SJCRH30 (cell line): Measurements from ENCODE around the gene VGLL3. TPM values are rescaled to one million over a fixed set of nuclear protein-coding genes. Genes with fewer than 3 reads are reported as not detected.

Experiments
- DNase-seq, 2 experiments: peaks; one replicate each; pipeline ENCODE4 v3.0.0-alpha.2; 2015 to 2020
- H3K27ac ChIP-seq: fragments of 250-450 bp; sonication (Bioruptor Pico); 2 replicates; pipeline ENCODE4 v1.5.1; 2020; ENCODE audit warnings: mild to moderate bottlenecking, moderate library complexity
- H3K27me3 ChIP-seq: fragments of 250-450 bp; sonication (Bioruptor Pico); 2 replicates; pipeline ENCODE4 v1.5.1; 2020; ENCODE audit warnings: mild to moderate bottlenecking, moderate library complexity
- H3K36me3 ChIP-seq: fragments of 250-450 bp; sonication (Bioruptor Pico); 2 replicates; pipeline ENCODE4 v1.5.1; 2020; ENCODE audit warnings: mild to moderate bottlenecking, moderate library complexity
- H3K4me1 ChIP-seq: fragments of 250-450 bp; sonication (Bioruptor Pico); 2 replicates; pipeline ENCODE4 v1.5.1; 2020; ENCODE audit warnings: mild to moderate bottlenecking, moderate library complexity
- H3K4me3 ChIP-seq: fragments of 250-450 bp; sonication (Bioruptor Pico); 2 replicates; pipeline ENCODE4 v1.5.1; 2020; ENCODE audit warnings: mild to moderate bottlenecking, moderate library complexity
- H3K9me3 ChIP-seq: fragments of 250-450 bp; sonication (Bioruptor Pico); replicated peaks from 2 replicates; pipeline ENCODE4 v1.5.1; 2020; ENCODE audit warnings: mild to moderate bottlenecking, moderate library complexity
- total RNA-seq: library from RNA; depleted of rRNA; stranded (reverse); fragments of >200 nt; shearing (Covaris generic); gene quantifications from 2 replicates; pipeline ENCODE4 v1.2.3, GENCODE V29; 2014; rRNA removed

The VGLL3 gene
- total RNA-seq, 1 experiment from 2014 or later = 86.6 TPM

- Histone ChIP-seq H3K27me3 (no peaks in the 10 kb centered on the region), H3K27ac (no peak overlapping the region), H3K36me3 (no peaks in the 10 kb centered on the region), H3K4me3 (no peak overlapping the region), H3K4me1 (peaks cover 10% of the 10 kb centered on the region; the same call in 1 of the 2 replicates), H3K9me3 (no peaks in the 10 kb centered on the region)
- DNase-seq = no peak
Measured at GRCh38 chr3:86890741-86891396, 100.1 kb downstream of the VGLL3 start.

Other genes starting within 250 kb of the VGLL3 start
- 39.6 and 44.7 TPM in 2 replicates for gene CHMP2B, start 236.2 kb upstream of the VGLL3 start, total RNA-seq